HG03159 (cell line): ENCODE results near the gene PCNA.
A peak's percentile ranks its signal among the peaks of the same experiment; 100 is the strongest.
"Not testable (repeated sequence)": the region's sequence is repeated elsewhere in the genome, so short reads cannot be mapped to it uniquely, and the experiment has no call there.

Source experiments
- ATAC-seq: cut with Tn5 transposase; IDR thresholded peaks from one replicate; pipeline ENCODE4 v1.9.1; 2021; ENCODE audit warnings: mild to moderate bottlenecking, moderate library complexity; ENCODE audit not compliant: unreplicated experiment

The PCNA gene

DNA sequence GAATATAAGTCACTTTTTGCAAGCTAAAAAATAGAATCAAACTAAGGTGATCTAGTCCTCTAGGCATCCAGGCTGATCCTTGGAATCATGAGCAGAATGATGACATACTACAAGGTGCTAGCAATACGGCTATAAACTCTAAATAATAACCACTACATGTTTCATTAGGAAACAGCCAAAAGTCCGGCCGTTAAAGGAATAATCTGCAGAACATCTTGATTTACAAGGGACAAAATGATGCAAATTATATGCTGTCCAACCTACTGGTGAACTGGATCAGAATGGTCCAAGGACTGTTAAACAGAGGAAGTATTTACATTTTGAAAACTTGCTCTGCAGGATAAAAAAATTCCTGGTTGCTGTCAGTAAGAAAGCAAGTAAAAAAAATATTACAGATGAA lies 19.8 kb downstream of the PCNA start:
- not testable (repeated sequence) for ATAC-seq

DNA sequence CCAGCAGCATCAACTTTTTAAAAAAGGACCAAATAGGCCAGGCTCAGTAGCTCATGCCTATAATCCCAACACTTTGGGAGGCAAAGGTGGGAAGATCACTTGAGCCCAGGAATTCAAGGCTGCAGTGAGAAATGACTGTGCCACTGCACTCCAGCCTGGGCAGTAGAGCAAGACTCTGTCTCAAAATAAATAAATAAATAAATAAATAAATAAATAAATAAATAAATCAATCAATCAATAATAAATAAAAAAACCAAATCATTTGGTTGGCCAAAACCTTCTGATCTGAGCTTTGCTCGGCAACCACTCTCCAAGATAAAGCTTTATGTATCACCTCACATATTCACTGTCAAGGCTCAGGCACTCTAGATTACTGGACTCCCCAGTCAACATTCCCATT lies 20.7 kb downstream of the PCNA start:
- not testable (repeated sequence) for ATAC-seq

- ATAC-seq, result no peak
These were observed 23.3 kb downstream of the PCNA start for GRCh38 chr20:5096463-5096862.

GRCh38 chr20:5095931-5096330 lies 23.8 kb downstream of the PCNA start:
- ATAC-seq, result no peak

DNA sequence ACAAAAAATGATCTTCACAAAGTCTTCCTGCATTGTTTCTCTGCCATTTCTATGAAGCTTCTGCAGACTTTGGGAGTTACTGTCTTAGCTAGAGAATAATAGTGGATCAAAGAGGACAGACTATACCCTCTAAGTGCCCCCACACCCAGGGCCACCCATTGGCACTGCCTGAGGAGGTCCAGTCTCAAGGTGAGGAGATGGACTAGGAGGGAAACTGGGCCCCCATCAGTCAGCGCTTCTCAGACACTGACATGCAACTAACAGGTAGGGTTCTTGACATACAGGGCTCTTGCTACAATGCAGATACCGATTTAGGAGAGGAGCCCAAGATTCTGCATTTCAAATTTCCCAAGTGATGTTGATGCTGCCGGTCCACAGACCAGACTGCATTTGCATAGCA lies 24.3 kb downstream of the PCNA start:
- no peak for ATAC-seq

DNA sequence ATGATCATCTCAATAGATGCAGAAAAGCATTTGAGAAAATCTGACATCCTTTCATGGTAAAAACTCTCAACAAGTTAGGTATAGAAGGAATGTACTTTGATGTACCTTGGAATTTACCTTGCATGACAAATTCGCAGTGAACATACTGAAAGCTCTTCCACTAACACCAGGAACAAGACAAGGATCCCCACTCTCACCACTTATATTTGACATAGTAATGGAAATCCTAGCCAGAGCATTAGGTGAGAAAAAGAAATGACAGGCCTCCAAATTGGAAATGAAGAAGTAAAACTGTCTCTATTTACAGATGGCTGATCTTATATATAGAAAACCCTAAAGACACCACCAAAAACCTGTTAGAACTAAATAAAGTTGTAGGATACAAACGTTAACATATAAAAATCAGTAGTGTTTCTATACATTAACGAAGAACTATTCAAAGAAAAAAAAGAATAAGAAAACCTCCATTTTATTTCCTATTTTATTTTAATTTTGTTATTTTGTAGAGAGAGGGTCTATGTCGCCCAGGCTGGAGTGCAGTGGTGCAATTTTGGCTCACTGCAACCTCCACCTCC lies 26.9 kb downstream of the PCNA start:
- ATAC-seq, result no peak

- ATAC-seq, result no peak
These were observed 27.9 kb downstream of the PCNA start for GRCh38 chr20:5091902-5092301.

DNA sequence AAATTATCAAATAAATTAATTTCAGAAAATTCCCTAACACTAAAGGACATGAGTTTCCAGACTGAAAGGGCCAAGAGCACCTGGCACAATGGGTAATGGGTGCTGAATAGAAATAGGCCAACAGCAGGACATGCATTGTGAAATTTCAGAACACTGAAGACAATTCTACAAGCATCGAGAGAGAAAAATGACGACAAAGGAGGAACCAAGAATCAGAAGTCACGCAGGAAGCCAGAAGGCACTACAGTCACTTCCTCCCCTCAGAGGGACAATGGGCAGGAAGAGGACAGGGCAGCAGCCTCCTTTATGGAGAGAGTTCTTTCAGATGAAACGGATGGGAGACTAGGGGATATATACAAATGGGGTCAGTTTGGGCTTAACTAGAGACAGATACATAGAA lies 29.6 kb downstream of the PCNA start:
- ATAC-seq, result no peak

DNA sequence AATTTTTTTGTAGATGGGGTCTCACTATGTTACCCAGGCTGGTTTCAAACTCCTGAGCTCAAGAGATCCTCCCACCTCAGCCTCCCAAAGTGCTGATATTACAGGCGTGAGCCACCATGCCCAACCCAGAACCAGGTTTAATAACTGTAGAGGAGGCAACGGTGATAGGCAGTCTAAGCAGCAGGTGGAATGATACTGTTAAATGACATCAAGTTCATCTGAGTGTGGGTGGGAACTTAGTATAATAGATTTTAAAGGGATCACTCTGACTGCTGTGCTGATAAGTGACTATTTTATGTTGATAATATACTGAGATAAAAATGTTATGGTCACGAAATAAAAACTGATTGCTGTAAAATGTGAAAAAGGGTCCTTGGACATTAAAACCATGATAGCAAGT lies 31.1 kb downstream of the PCNA start:
- no peak for ATAC-seq

DNA sequence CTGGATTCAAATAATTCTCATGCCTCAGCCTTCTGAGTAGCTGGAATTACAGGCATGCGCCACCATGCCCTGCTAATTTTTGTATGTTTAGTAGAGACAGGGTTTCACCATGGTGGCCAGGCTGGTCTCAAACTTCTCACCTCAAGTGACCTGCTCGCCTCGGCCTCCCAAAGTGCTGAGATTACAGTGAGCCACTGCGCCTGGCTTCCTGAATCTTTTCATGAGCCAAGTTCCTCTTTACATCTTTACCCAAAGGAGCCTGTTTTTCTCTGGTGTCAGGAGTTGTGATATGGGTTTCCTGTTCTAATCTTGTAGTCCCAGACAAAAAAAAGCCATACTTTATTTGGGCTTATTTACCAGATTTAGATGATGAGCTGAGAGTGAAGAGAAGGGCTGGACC lies 34.4 kb downstream of the PCNA start:
- no peak for ATAC-seq

- no peak for ATAC-seq
These were observed 39.3 kb downstream of the PCNA start for GRCh38 chr20:5080384-5080877.

- ATAC-seq, result peak; percentile 96
These were observed 41.3 kb downstream of the PCNA start for GRCh38 chr20:5078399-5078958.

DNA sequence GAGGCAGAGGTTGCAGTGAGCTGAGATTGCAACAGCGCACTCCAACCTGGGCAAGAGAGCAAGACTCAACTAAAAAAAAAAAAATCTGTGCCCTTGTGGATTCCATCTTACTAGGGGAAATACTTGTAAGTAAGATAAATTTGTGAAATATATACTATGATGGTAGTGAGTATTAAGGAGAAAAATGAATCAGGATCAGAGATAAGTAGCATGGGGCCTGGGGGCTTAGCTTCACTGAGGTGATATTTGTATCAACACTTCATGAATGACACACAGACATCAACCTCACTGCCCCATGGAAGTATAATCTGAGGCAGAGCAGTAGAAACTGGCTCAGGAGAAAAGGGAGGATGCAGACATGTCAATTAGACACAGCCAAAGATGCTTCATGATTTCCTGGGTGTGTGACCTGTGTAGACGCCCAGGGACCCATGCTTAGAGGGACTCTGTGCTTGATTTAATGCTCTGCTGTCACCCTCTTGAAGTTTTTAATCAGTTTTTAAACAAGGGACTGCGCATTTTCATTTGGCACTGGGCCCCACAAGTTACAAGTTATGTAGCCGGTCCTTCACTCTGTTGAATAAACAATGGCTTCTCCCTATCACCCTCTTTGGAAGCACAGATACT lies 41.9 kb downstream of the PCNA start:
- ATAC-seq, result peak; percentile 2

DNA sequence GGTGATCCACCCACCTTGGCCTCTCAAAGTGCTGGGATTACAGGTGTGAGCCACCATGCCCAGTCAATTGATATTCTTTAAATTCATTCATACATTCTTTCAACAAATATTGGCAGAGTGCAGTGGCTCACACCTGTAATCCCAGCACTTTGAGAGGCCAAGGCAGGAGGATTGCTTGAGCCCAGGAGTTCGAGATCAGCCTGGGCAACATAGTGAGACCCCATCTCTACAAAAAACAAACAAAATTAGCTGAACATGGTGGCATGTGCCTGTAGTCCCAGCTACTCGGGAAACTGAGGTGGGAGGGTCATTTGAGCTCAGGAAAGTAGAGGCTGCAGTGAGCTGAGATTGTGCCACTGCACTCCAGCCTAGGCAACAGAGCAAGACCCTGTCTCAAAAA lies 42.8 kb downstream of the PCNA start:
- ATAC-seq, result not testable (repeated sequence)

- ATAC-seq, result no peak
These were observed 45.5 kb downstream of the PCNA start for GRCh38 chr20:5074232-5074674.

- ATAC-seq, result no peak
These were observed 46.0 kb downstream of the PCNA start for GRCh38 chr20:5073660-5074231.

DNA sequence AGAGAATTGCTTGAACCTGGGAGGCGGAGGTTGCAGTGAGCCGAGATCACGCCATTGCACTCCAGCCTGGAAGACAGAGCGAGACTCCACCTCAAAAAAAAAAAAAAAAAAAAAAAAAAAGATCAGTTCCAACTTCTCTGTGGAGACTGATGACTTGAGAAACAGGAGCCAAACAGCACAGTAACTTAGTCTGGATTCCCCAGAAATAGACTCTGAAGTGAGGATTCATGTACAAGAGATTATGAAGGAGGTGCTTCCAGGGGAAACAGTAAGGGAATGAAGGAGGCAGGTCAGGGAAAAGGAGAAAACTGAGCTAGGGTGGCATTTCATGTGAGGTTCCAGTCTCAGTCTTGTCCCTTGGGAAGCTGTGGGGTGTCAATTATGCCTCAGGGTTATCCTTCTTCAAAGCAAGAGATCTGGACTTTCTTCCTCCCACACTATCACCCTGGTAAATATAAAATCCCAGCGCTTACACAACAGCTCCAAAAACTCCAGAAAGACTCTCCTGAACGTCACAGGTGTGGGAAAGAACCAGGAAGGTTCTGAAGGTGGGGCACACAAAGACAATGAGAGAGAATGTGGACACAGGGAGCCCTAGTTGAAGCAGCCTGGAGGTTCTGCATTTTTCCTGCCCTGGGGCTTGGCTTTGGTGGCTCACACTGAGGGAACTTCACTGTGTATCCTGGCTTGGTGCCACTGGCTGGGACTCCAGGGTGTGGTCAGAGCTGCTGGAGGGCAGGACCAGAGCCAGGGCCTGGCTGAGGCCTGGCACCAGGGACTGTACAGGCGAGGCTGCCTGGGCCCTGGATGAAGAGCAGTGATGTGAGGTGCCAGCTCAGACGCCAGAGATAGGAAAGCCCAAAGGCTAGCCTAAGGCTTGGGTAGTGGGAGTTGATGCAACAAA lies 46.8 kb downstream of the PCNA start:
- ATAC-seq, result no peak

GRCh38 chr20:5071942-5072341 lies 47.8 kb downstream of the PCNA start:
- not testable (repeated sequence) for ATAC-seq

GRCh38 chr20:5070570-5070969 lies 49.2 kb downstream of the PCNA start:
- no peak for ATAC-seq

DNA sequence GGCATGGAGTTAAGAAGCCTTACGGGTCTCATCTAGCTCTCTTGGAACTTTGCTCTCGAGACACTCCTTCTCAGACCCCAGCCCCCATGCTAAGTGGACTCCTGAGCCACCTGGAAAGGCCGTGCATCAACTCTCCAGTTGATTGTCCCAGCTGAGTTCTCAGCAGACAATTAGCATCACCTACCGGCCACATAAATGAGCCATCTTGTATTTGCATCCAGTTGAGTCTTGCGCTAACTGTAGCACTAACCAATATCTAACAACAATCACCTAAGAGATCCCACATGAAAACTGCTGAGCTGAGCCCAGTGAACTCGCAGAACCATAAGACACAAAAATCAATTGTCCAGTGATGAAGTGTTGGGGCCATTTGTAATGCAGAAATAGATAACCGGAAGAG lies 49.7 kb downstream of the PCNA start:
- ATAC-seq, result no peak

- ATAC-seq, result no peak
These were observed 50.5 kb downstream of the PCNA start for GRCh38 chr20:5069141-5069806.
